WERI-Rb-1 (cell line): Measurements from ENCODE around the gene IFFO2.

ENCODE experiments used
- DNase-seq: peaks from one replicate; pipeline ENCODE4 v3.0.0-alpha.2; 2020
- H3K27ac ChIP-seq: fragments of 250-450 bp; sonication (Bioruptor Pico); 2 replicates; pipeline ENCODE4 v1.5.1; 2020; ENCODE audit warnings: mild to moderate bottlenecking, moderate library complexity
- H3K27me3 ChIP-seq: fragments of 250-450 bp; sonication (Bioruptor Pico); 2 replicates; pipeline ENCODE4 v1.5.1; 2021; ENCODE audit warnings: mild to moderate bottlenecking, low read depth, moderate library complexity; ENCODE audit not compliant: insufficient read depth, severe bottlenecking
- H3K36me3 ChIP-seq: fragments of 250-450 bp; sonication (Bioruptor Pico); 2 replicates; pipeline ENCODE4 v1.5.1; 2020; ENCODE audit warnings: mild to moderate bottlenecking, moderate library complexity
- H3K4me3 ChIP-seq: 2 replicates; pipeline ENCODE4 v1.5.1; 2011; ENCODE audit warnings: low read depth, mild to moderate bottlenecking, control low read depth, low read length
- H3K9me3 ChIP-seq: fragments of 250-450 bp; sonication (Bioruptor Pico); 2 replicates; pipeline ENCODE4 v1.5.1; 2021; ENCODE audit warnings: mild to moderate bottlenecking, moderate library complexity; ENCODE audit not compliant: severe bottlenecking
- CTCF ChIP-seq: IDR thresholded peaks from 2 replicates; pipeline ENCODE4 v1.5.1; 2011; ENCODE audit warnings: low read depth, mild to moderate bottlenecking, control low read depth, inconsistent platforms, low read length

IFFO2 gene

GRCh38 chr1:18929686-18930085 lies 26.8 kb downstream of the IFFO2 start:
- Histone ChIP-seq H3K27ac (no peak overlapping the region), H3K4me3 (no peak overlapping the region), H3K27me3 (no peaks in the 10 kb centered on the region), H3K36me3 (no peaks in the 10 kb centered on the region), H3K9me3 (no peaks in the 10 kb centered on the region)
- DNase-seq, result no peak
- TF ChIP-seq CTCF, result no peak

- Histone ChIP-seq H3K4me3 (no peak overlapping the region), H3K36me3 (no peaks in the 10 kb centered on the region), H3K27ac (no peak overlapping the region), H3K27me3 (no peaks in the 10 kb centered on the region), H3K9me3 (no peaks in the 10 kb centered on the region)
- no peak for TF ChIP-seq CTCF
- DNase-seq, result no peak
These were observed 27.5 kb downstream of the IFFO2 start for GRCh38 chr1:18928985-18929384.

GRCh38 chr1:18928406-18928805 lies 28.1 kb downstream of the IFFO2 start:
- H3K27ac ChIP-seq, result no peak overlapping the region

GRCh38 chr1:18927654-18928272 lies 28.7 kb downstream of the IFFO2 start:
- H3K27ac ChIP-seq, result no peak overlapping the region
- H3K27me3 ChIP-seq, result no peaks in the 10 kb centered on the region
- H3K36me3 ChIP-seq, result no peaks in the 10 kb centered on the region
- no peak for DNase-seq
- H3K4me3 ChIP-seq, result no peak overlapping the region
- TF ChIP-seq CTCF, result no peak
- H3K9me3 ChIP-seq, result no peaks in the 10 kb centered on the region

More at GRCh38 chr1:18928406-18928805, 28.1 kb downstream of the IFFO2 start:
- Histone ChIP-seq H3K27me3 (no peaks in the 10 kb centered on the region), H3K36me3 (no peaks in the 10 kb centered on the region), H3K4me3 (no peak overlapping the region), H3K9me3 (no peaks in the 10 kb centered on the region)
- no peak for DNase-seq
- TF ChIP-seq CTCF, result no peak

GRCh38 chr1:18927082-18927653 lies 29.3 kb downstream of the IFFO2 start:
- Histone ChIP-seq H3K27me3 (no peaks in the 10 kb centered on the region), H3K4me3 (no peak overlapping the region), H3K36me3 (no peaks in the 10 kb centered on the region), H3K9me3 (no peaks in the 10 kb centered on the region), H3K27ac (no peak overlapping the region)
- no peak for TF ChIP-seq CTCF
- DNase-seq, result no peak
